GM18519 (cell line): ENCODE measurements around the gene PGAP6.
"Not testable (repeated sequence)": the region's sequence is repeated elsewhere in the genome, so short reads cannot be mapped to it uniquely, and the experiment has no call there.

Experiments
- ATAC-seq: cut with Tn5 transposase; IDR thresholded peaks from one replicate; pipeline ENCODE4 v1.9.1; 2021; ENCODE audit warnings: mild to moderate bottlenecking, moderate library complexity; ENCODE audit not compliant: unreplicated experiment, low FRiP score

The PGAP6 gene

GRCh38 chr16:381789-382717 lies at the start of gene PGAP6:
Gene PGAP6, minus strand, starts transcription at chr16:381978. Its CDS starts 157 bp downstream, at chr16:381821.
- ATAC-seq: peak; percentile 31

GRCh38 chr16:430904-431303 lies 49.1 kb upstream of the PGAP6 start:
- ATAC-seq: no peak

GRCh38 chr16:427250-427649 lies 45.5 kb upstream of the PGAP6 start:
- ATAC-seq: no peak

DNA sequence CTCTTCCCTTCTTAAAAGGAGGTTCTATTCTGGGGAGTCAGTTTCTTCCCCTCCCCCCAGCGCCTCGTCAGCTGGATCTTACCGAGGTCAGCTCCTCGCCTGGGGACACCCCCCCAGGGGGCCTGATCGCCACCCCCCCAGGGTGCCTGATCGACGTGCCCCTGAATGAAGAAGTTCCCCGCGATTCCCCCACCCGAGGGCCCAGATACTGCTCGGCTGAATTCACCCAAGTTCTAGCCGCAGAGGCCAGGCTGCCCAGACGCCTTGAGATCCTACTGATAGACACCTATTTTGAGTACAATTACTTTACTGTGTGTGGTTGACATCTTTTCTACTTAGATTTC lies 45.1 kb upstream of the PGAP6 start:
- ATAC-seq: no peak

DNA sequence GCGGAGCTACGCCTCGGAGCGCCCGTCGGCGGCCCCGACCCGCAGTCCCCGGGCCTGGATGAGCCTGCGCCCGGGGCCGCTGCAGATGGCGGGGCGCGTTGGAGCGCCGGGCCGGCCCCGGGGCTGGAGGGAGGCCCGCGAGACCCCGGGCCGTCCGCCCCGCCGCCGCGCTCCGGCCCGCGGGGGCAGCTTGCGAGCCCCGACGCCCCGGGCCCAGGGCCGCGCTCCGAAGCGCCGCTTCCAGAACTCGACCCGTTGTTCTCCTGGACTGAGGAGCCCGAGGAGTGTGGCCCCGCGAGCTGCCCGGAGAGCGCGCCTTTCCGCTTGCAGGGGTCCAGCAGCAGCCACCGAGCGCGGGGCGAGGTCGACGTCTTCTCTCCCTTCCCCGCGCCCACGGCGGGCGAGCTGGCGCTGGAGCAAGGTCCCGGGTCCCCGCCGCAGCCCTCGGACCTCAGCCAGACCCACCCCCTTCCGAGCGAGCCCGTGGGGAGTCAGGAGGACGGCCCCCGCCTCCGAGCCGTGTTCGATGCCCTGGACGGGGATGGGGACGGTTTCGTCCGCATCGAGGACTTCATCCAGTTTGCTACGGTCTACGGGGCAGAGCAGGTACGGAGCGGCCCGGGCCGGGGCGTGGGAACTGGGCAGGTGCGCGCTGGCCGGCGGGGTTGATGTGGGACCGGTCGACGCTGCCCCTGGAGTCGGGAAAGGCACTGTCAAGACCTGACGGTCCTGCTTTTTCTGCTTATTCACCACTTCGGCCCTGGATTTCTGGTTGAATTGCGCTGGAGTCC lies 44.5 kb upstream of the PGAP6 start:
- ATAC-seq: no peak

- ATAC-seq: peak; percentile 18
These were observed 43.9 kb upstream of the PGAP6 start for GRCh38 chr16:425740-426114.

DNA sequence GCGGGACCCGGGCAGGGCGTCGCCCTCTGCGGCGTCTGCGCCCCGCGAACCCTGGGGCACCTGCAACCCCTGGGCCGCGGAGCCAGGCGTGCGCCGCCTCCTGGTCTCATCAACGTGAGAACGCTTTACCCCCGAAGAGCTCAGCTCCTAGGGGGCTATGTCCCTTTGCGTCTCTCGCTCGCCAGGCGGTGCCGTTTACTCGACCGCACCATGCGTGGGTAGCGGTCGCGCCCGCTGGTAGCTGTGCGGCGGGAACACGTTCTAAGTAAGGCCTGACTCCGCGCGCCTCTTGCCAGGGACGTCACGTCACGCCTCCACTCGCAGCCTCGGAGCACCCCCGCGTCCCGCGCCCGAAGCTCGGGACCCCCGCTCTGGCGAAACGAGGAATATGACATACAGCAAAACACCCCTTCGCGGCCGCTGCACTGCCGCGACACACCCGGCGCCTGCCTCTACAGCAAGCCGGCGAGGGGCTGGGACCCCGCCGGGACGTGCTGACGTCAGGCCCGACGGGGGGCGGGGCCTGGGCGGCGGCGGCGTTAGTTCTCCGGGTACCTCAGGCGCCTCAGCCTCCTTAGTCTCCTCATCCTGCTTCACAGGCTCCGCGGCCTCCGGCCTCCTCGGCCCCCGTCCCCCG lies 43.4 kb upstream of the PGAP6 start, which contains the start of gene RAB11FIP3:
Gene RAB11FIP3 (plus strand): TSS at position 568 of the 637 bp plus-strand sequence. CDS start 358 bp downstream, outside the sequence.
- ATAC-seq: peak; percentile 44

DNA sequence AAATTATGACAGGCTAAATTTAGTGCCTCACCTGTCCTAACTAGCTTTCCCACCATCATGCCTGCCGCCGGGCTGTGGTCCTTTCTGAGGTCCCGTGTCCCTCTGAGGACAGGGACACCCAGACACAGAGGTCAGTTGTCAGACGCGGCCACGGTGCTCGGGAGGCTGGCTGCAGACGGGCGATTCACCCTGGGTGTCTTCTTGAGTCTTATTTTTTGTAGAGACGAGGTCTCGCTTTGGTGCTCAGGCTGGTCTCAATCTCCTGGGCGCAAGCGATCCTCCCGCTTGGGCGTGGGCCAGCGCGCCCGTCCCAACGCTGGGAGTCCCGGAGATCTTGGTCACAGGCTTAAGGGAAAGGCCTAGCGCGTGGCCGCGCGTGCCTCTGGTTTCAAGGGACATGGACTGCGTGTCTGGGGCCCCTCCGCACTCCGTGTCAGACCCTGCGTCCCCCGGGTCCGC lies 42.9 kb upstream of the PGAP6 start:
- ATAC-seq: no peak

GRCh38 chr16:424033-424622 lies 42.4 kb upstream of the PGAP6 start:
- no peak for ATAC-seq

DNA sequence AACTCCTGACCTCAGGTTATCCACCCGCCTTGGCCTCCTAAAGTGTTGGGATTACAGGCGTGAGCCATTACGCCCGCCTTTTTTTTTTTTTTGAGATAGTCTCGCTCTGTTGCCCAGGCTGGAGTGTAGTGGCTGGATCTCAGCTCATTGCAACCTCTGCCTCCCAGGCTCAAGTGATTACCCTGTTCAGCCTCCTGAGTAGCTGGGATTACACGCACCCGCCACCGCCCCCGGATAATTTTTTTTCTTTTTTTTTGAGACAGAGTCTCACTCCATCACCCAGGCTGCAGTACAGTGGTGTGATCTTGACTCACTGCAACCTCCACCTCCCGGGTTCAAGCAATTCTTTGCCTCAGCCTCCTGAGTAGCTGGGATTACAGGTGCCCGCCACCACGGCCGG lies 40.4 kb upstream of the PGAP6 start:
- ATAC-seq: not testable (repeated sequence)

- not testable (repeated sequence) for ATAC-seq
These were observed 33.4 kb upstream of the PGAP6 start for GRCh38 chr16:415170-415498.

GRCh38 chr16:414395-415169 lies 32.8 kb upstream of the PGAP6 start:
- no peak for ATAC-seq

- ATAC-seq: no peak
These were observed 29.9 kb upstream of the PGAP6 start for GRCh38 chr16:411576-412265.

- ATAC-seq: no peak
These were observed 28.9 kb upstream of the PGAP6 start for GRCh38 chr16:410516-411178.

- ATAC-seq: no peak
These were observed 25.5 kb upstream of the PGAP6 start for GRCh38 chr16:407253-407652.

- no peak for ATAC-seq
These were observed 24.0 kb upstream of the PGAP6 start for GRCh38 chr16:405548-406506.

GRCh38 chr16:404971-405486 lies 23.3 kb upstream of the PGAP6 start:
- no peak for ATAC-seq
